Ascending aorta (tissue), 2 donors: ENCODE data around the gene PGP. TPM values are rescaled to one million over a fixed set of nuclear protein-coding genes. Genes with fewer than 3 reads are reported as not detected.
"Not testable (repeated sequence)": the region's sequence is repeated elsewhere in the genome, so short reads cannot be mapped to it uniquely, and the experiment has no call there.

Experiments
- DNase-seq, 2 donors: peaks; one replicate each; pipeline ENCODE4 v3.0.0-alpha.2; 2019; ENCODE audit warnings: low spot score in 2 of 2
- H3K27ac ChIP-seq, 2 donors: fragments of 200-600 bp; sonication (generic); one replicate each; pipeline ENCODE4 v1.5.1; 2016 to 2017; ENCODE audit warnings: mild to moderate bottlenecking in 1 of 2
- H3K27me3 ChIP-seq: fragments of 200-600 bp; sonication (generic); one replicate; pipeline ENCODE4 v1.5.1; 2017
- H3K36me3 ChIP-seq, 2 donors: fragments of 200-600 bp; sonication (generic); one replicate each; pipeline ENCODE4 v1.5.1; 2016
- H3K4me1 ChIP-seq, 2 donors: fragments of 200-600 bp; sonication (generic); one replicate each; pipeline ENCODE4 v1.5.1; 2016 to 2017; ENCODE audit warnings: mild to moderate bottlenecking in 1 of 2
- H3K4me3 ChIP-seq, 2 donors: fragments of 200-600 bp; sonication (generic); one replicate each; pipeline ENCODE4 v1.5.1; 2016 to 2017; ENCODE audit warnings: mild to moderate bottlenecking in 1 of 2
- H3K9me3 ChIP-seq, 2 donors: fragments of 200-600 bp; sonication (generic); one replicate each; pipeline ENCODE4 v1.5.1; 2016
- intact Hi-C: fragments of 100-400 bp; cut with DNase I; formaldehyde crosslinking; loops from one replicate; pipeline ENCODE4 v1.15.1; 2023
- total RNA-seq: library from RNA; depleted of rRNA; stranded (reverse); fragments of >200 nt; gene quantifications from one replicate; pipeline ENCODE4 v1.1.0, GENCODE V29; 2016
- TF ChIP-seq, protein P1 (sequence below), 3 experiments: fragments of 200-600 bp in 2 of 3; fragments of 450-650 bp in 1 of 3; sonication (generic) in 2 of 3; IDR thresholded peaks; one replicate each; pipeline ENCODE4 v1.5.1; 2016 to 2019; ENCODE audit warnings: antibody characterized with exemption in 3 of 3, mild to moderate bottlenecking in 1 of 3, moderate library complexity in 1 of 3

Gene PGP
- total RNA-seq, 1 donor from 2014 or later = 21.5 TPM

DNA sequence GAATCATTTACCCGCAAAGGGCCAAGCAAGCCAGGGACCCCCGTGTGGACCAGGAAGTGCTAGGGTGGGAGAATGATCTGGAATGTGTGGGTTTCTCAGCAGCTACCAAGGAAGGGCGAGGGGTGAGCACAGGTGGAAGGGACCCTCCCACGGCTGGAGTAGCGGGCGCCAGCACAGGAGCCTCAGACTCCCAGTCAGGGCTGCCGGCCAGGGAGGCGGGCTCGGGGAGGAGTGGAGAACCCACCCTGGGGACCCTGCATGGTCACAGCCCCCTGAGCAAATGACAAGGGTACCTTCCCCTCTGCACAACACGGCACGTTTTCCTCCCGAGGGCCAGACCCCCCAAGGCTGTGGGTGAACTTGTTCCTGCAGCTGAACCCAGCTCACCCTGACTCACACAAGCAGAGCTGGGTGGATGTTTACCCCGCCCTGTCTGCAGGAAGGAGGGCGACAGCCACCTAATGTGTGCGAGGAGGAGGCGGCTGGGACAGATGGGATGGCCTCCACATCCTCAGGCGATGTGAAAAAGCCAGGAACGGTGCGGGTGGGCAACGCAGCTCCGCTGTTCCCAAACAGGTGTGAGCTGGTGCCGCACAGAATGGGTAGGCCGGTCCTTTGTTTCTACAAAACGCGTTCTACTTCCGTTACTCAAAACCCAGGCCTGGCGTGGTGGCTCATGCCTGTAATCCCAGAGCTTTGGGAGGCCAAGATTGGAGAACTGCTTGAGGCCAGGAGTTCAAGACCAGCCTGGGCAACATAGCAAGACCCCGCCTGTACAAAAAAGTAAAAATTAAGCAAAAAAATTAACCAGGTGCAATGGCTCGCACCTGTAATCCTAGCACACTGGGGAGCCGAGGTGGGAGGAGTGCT, 30.5 kb upstream of the PGP start:
- TF ChIP-seq, protein P1, sequence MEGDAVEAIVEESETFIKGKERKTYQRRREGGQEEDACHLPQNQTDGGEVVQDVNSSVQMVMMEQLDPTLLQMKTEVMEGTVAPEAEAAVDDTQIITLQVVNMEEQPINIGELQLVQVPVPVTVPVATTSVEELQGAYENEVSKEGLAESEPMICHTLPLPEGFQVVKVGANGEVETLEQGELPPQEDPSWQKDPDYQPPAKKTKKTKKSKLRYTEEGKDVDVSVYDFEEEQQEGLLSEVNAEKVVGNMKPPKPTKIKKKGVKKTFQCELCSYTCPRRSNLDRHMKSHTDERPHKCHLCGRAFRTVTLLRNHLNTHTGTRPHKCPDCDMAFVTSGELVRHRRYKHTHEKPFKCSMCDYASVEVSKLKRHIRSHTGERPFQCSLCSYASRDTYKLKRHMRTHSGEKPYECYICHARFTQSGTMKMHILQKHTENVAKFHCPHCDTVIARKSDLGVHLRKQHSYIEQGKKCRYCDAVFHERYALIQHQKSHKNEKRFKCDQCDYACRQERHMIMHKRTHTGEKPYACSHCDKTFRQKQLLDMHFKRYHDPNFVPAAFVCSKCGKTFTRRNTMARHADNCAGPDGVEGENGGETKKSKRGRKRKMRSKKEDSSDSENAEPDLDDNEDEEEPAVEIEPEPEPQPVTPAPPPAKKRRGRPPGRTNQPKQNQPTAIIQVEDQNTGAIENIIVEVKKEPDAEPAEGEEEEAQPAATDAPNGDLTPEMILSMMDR (IDR thresholded peaks at IDR 0.05) = no peak
- Histone ChIP-seq H3K27me3 (no peaks in the 10 kb centered on the region), H3K4me1 (peaks cover under 1 to 2% of the 10 kb centered on the region in 2 donors), H3K9me3 (no peaks in the 10 kb centered on the region), H3K27ac (no peak overlapping the region), H3K36me3 (peaks cover 44 to 48% of the 10 kb centered on the region in 2 donors), H3K4me3 (no peak overlapping the region)
- DNase-seq = no peak
- intact Hi-C loops = no loop called here

DNA sequence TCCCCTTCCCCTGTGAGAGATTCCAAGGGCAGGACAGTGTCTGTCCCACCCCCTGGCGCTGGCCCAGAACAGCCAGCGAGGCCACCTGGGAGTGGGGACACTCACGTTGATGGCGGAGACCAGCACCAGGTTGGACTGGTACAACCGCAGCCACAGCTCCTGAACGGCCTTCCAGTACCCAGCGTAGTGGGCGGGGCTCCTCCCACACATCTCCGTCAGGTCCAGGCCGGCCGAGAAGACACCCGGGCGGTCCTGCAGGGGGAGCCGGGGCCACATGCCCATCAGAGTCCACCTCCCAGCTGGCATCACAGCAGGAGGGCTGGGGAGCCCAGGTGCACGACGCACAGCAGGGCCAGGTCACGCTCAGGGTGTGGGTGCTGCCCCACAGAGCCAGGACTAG, 29.7 kb upstream of the PGP start:
- Histone ChIP-seq H3K9me3 (no peaks in the 10 kb centered on the region), H3K27me3 (no peaks in the 10 kb centered on the region), H3K4me1 (no peaks in the 10 kb centered on the region), H3K36me3 (peaks cover 44 to 48% of the 10 kb centered on the region in 2 donors), H3K4me3 (no peak overlapping the region), H3K27ac (no peak overlapping the region)
- intact Hi-C loops = no loop called here
- no peak for DNase-seq
- TF ChIP-seq, protein P1 (IDR thresholded peaks at IDR 0.05) = no peak

DNA sequence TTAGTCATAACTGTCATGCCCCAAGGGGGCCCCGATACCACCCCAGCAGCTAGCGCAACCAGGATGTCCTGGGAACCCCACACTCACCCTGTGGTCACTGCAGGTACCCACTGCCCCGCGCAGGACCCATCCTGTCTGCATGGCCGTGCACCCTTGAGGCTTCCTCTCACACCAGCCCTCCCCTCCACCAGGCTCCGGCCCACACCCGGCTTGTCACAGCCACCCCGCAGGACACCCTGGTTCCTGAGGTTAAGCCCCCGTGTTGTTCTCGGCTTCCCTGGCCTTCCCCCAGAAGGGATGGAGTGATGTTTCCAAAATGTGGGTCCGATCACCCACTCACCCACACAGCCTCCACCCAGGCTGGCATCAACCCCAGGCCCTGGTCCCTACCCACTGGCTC, 29.1 kb upstream of the PGP start:
- TF ChIP-seq, protein P1 (IDR thresholded peaks at IDR 0.05) = no peak
- Histone ChIP-seq H3K27me3 (no peaks in the 10 kb centered on the region), H3K4me3 (no peak overlapping the region), H3K36me3 (peaks cover 44 to 48% of the 10 kb centered on the region in 2 donors), H3K9me3 (no peaks in the 10 kb centered on the region), H3K4me1 (no peaks in the 10 kb centered on the region), H3K27ac (no peak overlapping the region)
- no peak for DNase-seq
- intact Hi-C loops = no loop called here

DNA sequence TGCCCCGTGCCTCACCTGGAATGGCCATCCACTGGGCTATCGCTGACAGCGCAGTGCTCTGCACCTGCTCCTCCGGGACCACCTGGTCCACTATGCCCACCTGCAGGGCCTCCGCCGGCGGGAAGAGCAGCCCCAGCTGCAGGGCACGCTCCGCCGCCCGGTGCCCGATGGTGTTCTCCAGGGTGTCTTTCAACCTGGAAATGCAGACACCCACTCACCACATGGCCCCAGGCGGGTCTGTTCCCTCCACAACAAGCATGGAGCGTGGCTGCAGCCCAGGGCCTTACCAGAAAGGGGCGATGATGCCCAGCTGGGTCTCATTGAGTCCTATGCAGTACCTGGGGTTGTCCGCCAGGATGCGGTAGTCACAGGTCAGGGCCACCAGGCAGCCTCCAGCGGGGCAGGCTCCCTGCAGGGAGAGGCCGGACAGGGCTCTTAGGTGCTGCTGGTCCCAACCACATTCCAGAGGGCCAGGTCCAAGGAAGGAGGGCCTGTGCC, 28.4 kb upstream of the PGP start:
- TF ChIP-seq, protein P1 (IDR thresholded peaks at IDR 0.05) = no peak
- no peak for DNase-seq
- intact Hi-C loops = no loop called here
- H3K27me3 ChIP-seq = no peaks in the 10 kb centered on the region
- H3K36me3 ChIP-seq = peaks cover 44 to 48% of the 10 kb centered on the region in 2 donors
- H3K9me3 ChIP-seq = no peaks in the 10 kb centered on the region
- H3K4me3 ChIP-seq = no peak overlapping the region
- no peaks in the 10 kb centered on the region for H3K4me1 ChIP-seq
- no peak overlapping the region for H3K27ac ChIP-seq

DNA sequence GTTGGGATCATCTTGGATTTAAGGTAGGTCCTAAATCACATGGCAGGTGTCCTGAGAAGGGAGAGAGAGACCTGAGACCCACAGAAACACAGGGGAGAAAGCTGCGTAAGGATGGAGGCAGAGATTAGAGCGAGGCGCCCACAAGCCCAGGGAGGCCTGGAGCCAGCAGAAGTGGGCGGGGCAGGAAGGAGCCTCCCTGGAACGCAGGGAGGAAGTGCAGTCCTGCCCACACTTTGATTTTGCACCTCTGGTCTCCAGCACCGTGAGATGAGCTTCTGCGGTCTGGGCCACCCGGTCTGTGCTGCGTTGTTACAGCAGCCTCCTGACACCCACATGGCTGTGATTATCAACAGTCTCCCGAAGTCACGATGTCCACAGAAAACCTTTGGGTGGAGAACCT, 28.0 kb upstream of the PGP start:
- TF ChIP-seq, protein P1 (IDR thresholded peaks at IDR 0.05) = no peak
- no peak for DNase-seq
- H3K36me3 ChIP-seq = peaks cover 44 to 48% of the 10 kb centered on the region in 2 donors
- no peak overlapping the region for H3K4me3 ChIP-seq
- intact Hi-C loops = no loop called here
- no peaks in the 10 kb centered on the region for H3K4me1 ChIP-seq
- H3K27me3 ChIP-seq = no peaks in the 10 kb centered on the region
- H3K9me3 ChIP-seq = no peaks in the 10 kb centered on the region
- H3K27ac ChIP-seq = no peak overlapping the region

DNA sequence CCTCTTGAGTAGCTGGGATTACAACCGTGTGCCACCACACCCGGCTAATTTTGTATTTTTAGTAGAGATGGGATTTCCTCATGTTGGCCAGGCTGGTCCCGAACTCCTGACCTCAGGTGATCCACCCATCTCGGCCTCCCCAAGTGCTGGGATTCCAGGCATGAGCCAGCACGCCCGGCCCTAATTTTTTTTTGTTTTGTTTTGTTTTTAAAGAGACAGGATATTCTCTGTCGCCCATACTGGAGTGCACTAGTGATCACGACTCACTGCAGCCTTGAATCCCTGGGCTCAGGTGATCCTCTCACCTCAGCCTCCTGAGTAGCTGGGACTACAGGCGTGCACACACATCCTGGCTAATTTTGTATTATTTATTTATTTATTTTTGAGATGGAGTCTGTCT, 25.7 kb upstream of the PGP start:
- H3K9me3 ChIP-seq, H3K27me3 ChIP-seq, H3K27ac ChIP-seq, intact Hi-C loops, H3K4me3 ChIP-seq, DNase-seq: not testable (repeated sequence)
- Histone ChIP-seq H3K36me3 (peaks cover 37% of the 10 kb centered on the region in 2 donors), H3K4me1 (peaks cover 8 to 10% of the 10 kb centered on the region in 2 donors)
